ENCODE data around the gene RASSF9. TPM values are rescaled to one million over a fixed set of nuclear protein-coding genes. Genes with fewer than 3 reads are reported as not detected.

RASSF9 gene
- total and polyA plus RNA-seq, 9 of the 15 experiments (the other 6 are each of a cell fraction or from before 2014, with no cell fraction given), result not detected

GRCh38 chr12:85775091-85775490 is 61.1 kb downstream of the RASSF9 start:
- no peaks in the 10 kb centered on the region for H3K36me3 ChIP-seq (ENCODE audit: control insufficient read depth, insufficient read depth, low read length)
- intact Hi-C loops (cut with micrococcal nuclease) (no loop called here), in situ Hi-C loops (cut with MboI) (no loop called here)
- H3K4me3 ChIP-seq, result no peak overlapping the region
- no peak overlapping the region for H3K27ac ChIP-seq (ENCODE audit: extremely low read depth, low read depth, low read length)
- FAIRE-seq (no peak), ATAC-seq (no peak), DNase-seq (ENCODE audit: extremely low read depth in 1 of 4, low spot score in 3 of 4) (no peak)
- no peaks in the 10 kb centered on the region for H3K27me3 ChIP-seq (ENCODE audit: control insufficient read depth in 2 of 2, insufficient read depth in 2 of 2, low read length in 2 of 2)
- H3K4me1 ChIP-seq (replicated peaks in 1 of 2; ENCODE audit: control insufficient read depth in 2 of 2, insufficient read depth in 2 of 2, low read length in 2 of 2), result no peaks in the 10 kb centered on the region
- H3K9me3 ChIP-seq (replicated peaks; ENCODE audit: control insufficient read depth, insufficient read depth, low read depth, low read length), result no peaks in the 10 kb centered on the region
- H4K20me1 ChIP-seq (replicated peaks; ENCODE audit: control insufficient read depth, insufficient read depth, low read length), result no peaks in the 10 kb centered on the region
- POLR2A ChIA-PET, result no interaction called here
- H3K9me1 ChIP-seq (ENCODE audit: control insufficient read depth, insufficient read depth, low read length), result no peaks in the 10 kb centered on the region
- H3K79me2 ChIP-seq (ENCODE audit: control insufficient read depth, insufficient read depth, low read length), result no peaks in the 10 kb centered on the region
- CTCF ChIA-PET (ENCODE audit: low intra/inter-chr PET ratio), result interaction anchor here (0.6 kb wide), 1 partner anchor 18 kb away, joined by 4 read pairs; no protein-coding TSS in a partner anchor
- BruUV-seq (replicated peaks), result no TSS peak
- H3K9ac ChIP-seq (ENCODE audit: insufficient read depth in 1 of 2, low read depth in 2 of 2, low read length in 2 of 2), result no peak overlapping the region
- H3K4me2 ChIP-seq (ENCODE audit: insufficient read depth, low read length), result no peak overlapping the region
- H2AFZ ChIP-seq (ENCODE audit: low read depth, low read length), result no peak overlapping the region
- no peak for TF ChIP-seq MYNN (IDR thresholded peaks at IDR 0.05)
- TF ChIP-seq MYNN (CRISPR knock-in tag; IDR thresholded peaks at IDR 0.05), result no peak
- TF ChIP-seq ZNF644 (tag; IDR thresholded peaks at IDR 0.05; ENCODE audit: low read depth), result no peak
- TF ChIP-seq EGR1 (conservative IDR thresholded peaks at IDR 0.05), result no peak
- TF ChIP-seq JUND (IDR thresholded peaks at IDR 0.05; ENCODE audit: borderline replicate concordance, low read depth, low read length), result no peak
- no peak for TF ChIP-seq JUND (tag; IDR thresholded peaks at IDR 0.05; ENCODE audit: borderline replicate concordance, low read depth, low read length)
- no peak for TF ChIP-seq SMARCC2 (IDR thresholded peaks at IDR 0.05; ENCODE audit: low read depth)
- no peak for TF ChIP-seq SREBF2 (CRISPR knock-in tag; IDR thresholded peaks at IDR 0.05)
- no peak for TF ChIP-seq SIN3B (IDR thresholded peaks at IDR 0.05; ENCODE audit: low read depth)
- no peak for TF ChIP-seq RERE (CRISPR knock-in tag; IDR thresholded peaks at IDR 0.05; ENCODE audit: borderline replicate concordance)
- TF ChIP-seq GTF2E2 (tag; IDR thresholded peaks at IDR 0.05), result no peak
- no peak for TF ChIP-seq RBM34 (IDR thresholded peaks at IDR 0.05; ENCODE audit: borderline replicate concordance, insufficient read depth, low read length)
- TF ChIP-seq ZNF184 (CRISPR knock-in tag; IDR thresholded peaks at IDR 0.05), result no peak
- TF ChIP-seq RAD51 (IDR thresholded peaks at IDR 0.05; ENCODE audit: borderline replicate concordance, low read depth), result no peak
- no peak for TF ChIP-seq MTA1 (IDR thresholded peaks at IDR 0.05; ENCODE audit: borderline replicate concordance)
- TF ChIP-seq, protein P1, sequence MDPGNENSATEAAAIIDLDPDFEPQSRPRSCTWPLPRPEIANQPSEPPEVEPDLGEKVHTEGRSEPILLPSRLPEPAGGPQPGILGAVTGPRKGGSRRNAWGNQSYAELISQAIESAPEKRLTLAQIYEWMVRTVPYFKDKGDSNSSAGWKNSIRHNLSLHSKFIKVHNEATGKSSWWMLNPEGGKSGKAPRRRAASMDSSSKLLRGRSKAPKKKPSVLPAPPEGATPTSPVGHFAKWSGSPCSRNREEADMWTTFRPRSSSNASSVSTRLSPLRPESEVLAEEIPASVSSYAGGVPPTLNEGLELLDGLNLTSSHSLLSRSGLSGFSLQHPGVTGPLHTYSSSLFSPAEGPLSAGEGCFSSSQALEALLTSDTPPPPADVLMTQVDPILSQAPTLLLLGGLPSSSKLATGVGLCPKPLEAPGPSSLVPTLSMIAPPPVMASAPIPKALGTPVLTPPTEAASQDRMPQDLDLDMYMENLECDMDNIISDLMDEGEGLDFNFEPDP (CRISPR knock-in tag; IDR thresholded peaks at IDR 0.05), result no peak
- TF ChIP-seq, protein P2, sequence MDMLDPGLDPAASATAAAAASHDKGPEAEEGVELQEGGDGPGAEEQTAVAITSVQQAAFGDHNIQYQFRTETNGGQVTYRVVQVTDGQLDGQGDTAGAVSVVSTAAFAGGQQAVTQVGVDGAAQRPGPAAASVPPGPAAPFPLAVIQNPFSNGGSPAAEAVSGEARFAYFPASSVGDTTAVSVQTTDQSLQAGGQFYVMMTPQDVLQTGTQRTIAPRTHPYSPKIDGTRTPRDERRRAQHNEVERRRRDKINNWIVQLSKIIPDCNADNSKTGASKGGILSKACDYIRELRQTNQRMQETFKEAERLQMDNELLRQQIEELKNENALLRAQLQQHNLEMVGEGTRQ (CRISPR knock-in tag; IDR thresholded peaks at IDR 0.05), result no peak
- no peak for TF ChIP-seq GATAD2B (IDR thresholded peaks at IDR 0.05; ENCODE audit: borderline replicate concordance)

All from K562 (cell line).